HEK293 (cell line): Measurements from ENCODE around the gene SHE.
A peak's percentile ranks its signal among the peaks of the same experiment; 100 is the strongest.

Source experiments
- CTCF ChIA-PET: fragments of 350-600 bp; formaldehyde crosslinking; extraction: SDS; loops from one replicate; lab custom pipeline; 2021; ENCODE audit warnings: antibody characterized with exemption; lab: Yijun Ruan, JAX
- POLR2A ChIA-PET: fragments of 300-600 bp; formaldehyde crosslinking; extraction: SDS; loops from one replicate; lab custom pipeline; 2020; ENCODE audit warnings: antibody characterized with exemption, inconsistent platforms; lab: Yijun Ruan, JAX
- H3K27ac ChIP-seq: fragments of 200-500 bp; sonication (Bioruptor generic); 2 replicates; pipeline ENCODE4 v1.5.1; 2014; ENCODE audit warnings: low read depth, low read length, control low read depth, inconsistent platforms; ENCODE audit errors: extremely low read depth
- H3K36me3 ChIP-seq, 2 experiments: fragments of 200-500 bp in 1 of 2; sonication (Bioruptor generic) in 1 of 2; 1 replicate in 1 of 2; 2 replicates in 1 of 2; pipeline ENCODE4 v1.5.1; 2014 to 2017; ENCODE audit warnings: inconsistent platforms in 2 of 2, low read length in 2 of 2; ENCODE audit not compliant: control insufficient read depth in 2 of 2, insufficient read depth in 1 of 2
- H3K4me1 ChIP-seq: fragments of 200-500 bp; sonication (Bioruptor generic); 2 replicates; pipeline ENCODE4 v1.5.1; 2014; ENCODE audit warnings: mild to moderate bottlenecking, low read length, inconsistent platforms; ENCODE audit not compliant: control insufficient read depth, insufficient read depth
- H3K4me3 ChIP-seq: 2 replicates; pipeline ENCODE4 v1.5.1; 2011; ENCODE audit warnings: low read depth, mild to moderate bottlenecking, control low read depth, low read length, moderate library complexity
- H3K9me3 ChIP-seq: fragments of 200-500 bp; sonication (Bioruptor generic); 2 replicates; pipeline ENCODE4 v1.5.1; 2014; ENCODE audit warnings: low read depth, low read length, inconsistent platforms; ENCODE audit not compliant: control insufficient read depth, insufficient read depth
- BCL11B ChIP-seq: fragments of 450-650 bp; formaldehyde crosslinking; IDR thresholded peaks from 2 replicates; pipeline ENCODE4 v1.5.1; 2016; ENCODE audit warnings: low read depth, missing biosample characterization, missing genetic modification characterization
- EGR2 ChIP-seq: fragments of 450-650 bp; formaldehyde crosslinking; IDR thresholded peaks from 2 replicates; pipeline ENCODE4 v1.5.1; 2016; ENCODE audit warnings: low read depth, missing biosample characterization, missing genetic modification characterization
- IKZF3 ChIP-seq: fragments of 450-650 bp; IDR thresholded peaks from 2 replicates; pipeline ENCODE4 v1.5.0; 2018; ENCODE audit warnings: missing biosample characterization, mild to moderate bottlenecking, missing genetic modification characterization, moderate library complexity
- KLF1 ChIP-seq: fragments of 450-650 bp; formaldehyde crosslinking; IDR thresholded peaks from 2 replicates; pipeline ENCODE4 v1.5.1; 2016; ENCODE audit warnings: missing biosample characterization, missing genetic modification characterization
- KLF16 ChIP-seq: fragments of 450-650 bp; formaldehyde crosslinking; IDR thresholded peaks from 2 replicates; pipeline ENCODE4 v1.5.1; 2017; ENCODE audit warnings: missing biosample characterization, missing genetic modification characterization
- KLF8 ChIP-seq: fragments of 450-650 bp; formaldehyde crosslinking; IDR thresholded peaks from 2 replicates; pipeline ENCODE4 v1.5.1; 2016; ENCODE audit warnings: missing biosample characterization, missing genetic modification characterization
- MEIS1 ChIP-seq: sonication (generic); formaldehyde crosslinking; IDR thresholded peaks from 2 replicates; pipeline ENCODE4 v1.8.1; 2022; ENCODE audit warnings: missing genetic modification reagents, mild to moderate bottlenecking, borderline replicate concordance
- OVOL3 ChIP-seq: fragments of 450-650 bp; formaldehyde crosslinking; IDR thresholded peaks from 2 replicates; pipeline ENCODE4 v1.5.1; 2016; ENCODE audit warnings: missing biosample characterization, missing genetic modification characterization
- PRDM1 ChIP-seq: fragments of 450-650 bp; formaldehyde crosslinking; IDR thresholded peaks from 2 replicates; pipeline ENCODE4; 2016; ENCODE audit warnings: missing biosample characterization, missing genetic modification characterization
- SCRT2 ChIP-seq: fragments of 450-650 bp; formaldehyde crosslinking; IDR thresholded peaks from 2 replicates; pipeline ENCODE4 v1.5.1; 2016; ENCODE audit warnings: missing biosample characterization, missing genetic modification characterization
- YY1 ChIP-seq: fragments of 450-650 bp; formaldehyde crosslinking; IDR thresholded peaks from 2 replicates; pipeline ENCODE4 v1.5.1; 2018; ENCODE audit warnings: missing biosample characterization, missing genetic modification characterization
- ZBTB48 ChIP-seq: fragments of 450-650 bp; formaldehyde crosslinking; IDR thresholded peaks from 2 replicates; pipeline ENCODE4 v1.5.1; 2016; ENCODE audit warnings: missing biosample characterization, missing genetic modification characterization
- ZFP37 ChIP-seq: fragments of 450-650 bp; formaldehyde crosslinking; IDR thresholded peaks from 2 replicates; pipeline ENCODE4 v1.5.1; 2016; ENCODE audit warnings: missing biosample characterization, missing genetic modification characterization
- ZFP41 ChIP-seq: fragments of 450-650 bp; formaldehyde crosslinking; IDR thresholded peaks from 2 replicates; pipeline ENCODE4 v1.5.1; 2016; ENCODE audit warnings: missing biosample characterization, missing genetic modification characterization, borderline replicate concordance
- ZNF121 ChIP-seq: fragments of 450-650 bp; formaldehyde crosslinking; IDR thresholded peaks from 2 replicates; pipeline ENCODE4 v1.5.1; 2016; ENCODE audit warnings: missing biosample characterization, missing genetic modification characterization
- ZNF133 ChIP-seq: fragments of 450-650 bp; formaldehyde crosslinking; IDR thresholded peaks from 2 replicates; pipeline ENCODE4 v1.5.1; 2016; ENCODE audit warnings: missing biosample characterization, missing genetic modification characterization
- ZNF19 ChIP-seq: fragments of 450-650 bp; formaldehyde crosslinking; IDR thresholded peaks from 2 replicates; pipeline ENCODE4; 2016; ENCODE audit warnings: missing biosample characterization, missing genetic modification characterization, low read depth
- ZNF2 ChIP-seq: fragments of 450-650 bp; formaldehyde crosslinking; IDR thresholded peaks from 2 replicates; pipeline ENCODE4 v1.5.1; 2016; ENCODE audit warnings: missing biosample characterization, missing genetic modification characterization
- ZNF214 ChIP-seq: fragments of 450-650 bp; formaldehyde crosslinking; IDR thresholded peaks from 2 replicates; pipeline ENCODE4 v1.5.1; 2017; ENCODE audit warnings: missing biosample characterization, mild to moderate bottlenecking, missing genetic modification characterization, borderline replicate concordance
- ZNF433 ChIP-seq: fragments of 450-650 bp; formaldehyde crosslinking; IDR thresholded peaks from 2 replicates; pipeline ENCODE4 v1.5.1; 2016; ENCODE audit warnings: missing biosample characterization, missing genetic modification characterization, low read depth
- ZNF514 ChIP-seq: fragments of 450-650 bp; formaldehyde crosslinking; IDR thresholded peaks from 2 replicates; pipeline ENCODE4 v1.5.1; 2016; ENCODE audit warnings: missing biosample characterization, missing genetic modification characterization
- ZNF530 ChIP-seq: fragments of 450-650 bp; formaldehyde crosslinking; IDR thresholded peaks from 2 replicates; pipeline ENCODE4 v1.5.1; 2016; ENCODE audit warnings: low read depth, missing biosample characterization, missing genetic modification characterization
- ZNF585B ChIP-seq: fragments of 450-650 bp; formaldehyde crosslinking; IDR thresholded peaks from 2 replicates; pipeline ENCODE4 v1.5.1; 2016; ENCODE audit warnings: missing biosample characterization, missing genetic modification characterization
- ZNF776 ChIP-seq: fragments of 450-650 bp; formaldehyde crosslinking; IDR thresholded peaks from 2 replicates; pipeline ENCODE4 v1.5.0; 2017; ENCODE audit warnings: missing biosample characterization, missing genetic modification characterization, borderline replicate concordance
- ZNF830 ChIP-seq: fragments of 450-650 bp; IDR thresholded peaks from 2 replicates; pipeline ENCODE4 v1.5.0; 2018; ENCODE audit warnings: missing biosample characterization, missing genetic modification characterization, low read depth, mild to moderate bottlenecking, moderate library complexity
- TF ChIP-seq, protein P1 (sequence below): fragments of 450-650 bp; formaldehyde crosslinking; IDR thresholded peaks from 2 replicates; pipeline ENCODE4 v1.5.1; 2016; ENCODE audit warnings: missing biosample characterization, missing genetic modification characterization
- TF ChIP-seq, protein P2 (sequence below): fragments of 450-650 bp; formaldehyde crosslinking; IDR thresholded peaks from 2 replicates; pipeline ENCODE4 v1.5.1; 2016; ENCODE audit warnings: missing biosample characterization, missing genetic modification characterization, low read depth
- TF ChIP-seq, protein P3 (sequence below): fragments of 450-650 bp; formaldehyde crosslinking; IDR thresholded peaks from 2 replicates; pipeline ENCODE4 v1.5.1; 2016; ENCODE audit warnings: missing biosample characterization, missing genetic modification characterization
- TF ChIP-seq, protein P4 (sequence below): fragments of 450-650 bp; formaldehyde crosslinking; IDR thresholded peaks from 2 replicates; pipeline ENCODE4; 2016; ENCODE audit warnings: missing biosample characterization, missing genetic modification characterization
- TF ChIP-seq, protein P5 (sequence below): fragments of 450-650 bp; formaldehyde crosslinking; IDR thresholded peaks from 2 replicates; pipeline ENCODE4 v1.5.1; 2016; ENCODE audit warnings: missing biosample characterization, missing genetic modification characterization

SHE gene

DNA sequence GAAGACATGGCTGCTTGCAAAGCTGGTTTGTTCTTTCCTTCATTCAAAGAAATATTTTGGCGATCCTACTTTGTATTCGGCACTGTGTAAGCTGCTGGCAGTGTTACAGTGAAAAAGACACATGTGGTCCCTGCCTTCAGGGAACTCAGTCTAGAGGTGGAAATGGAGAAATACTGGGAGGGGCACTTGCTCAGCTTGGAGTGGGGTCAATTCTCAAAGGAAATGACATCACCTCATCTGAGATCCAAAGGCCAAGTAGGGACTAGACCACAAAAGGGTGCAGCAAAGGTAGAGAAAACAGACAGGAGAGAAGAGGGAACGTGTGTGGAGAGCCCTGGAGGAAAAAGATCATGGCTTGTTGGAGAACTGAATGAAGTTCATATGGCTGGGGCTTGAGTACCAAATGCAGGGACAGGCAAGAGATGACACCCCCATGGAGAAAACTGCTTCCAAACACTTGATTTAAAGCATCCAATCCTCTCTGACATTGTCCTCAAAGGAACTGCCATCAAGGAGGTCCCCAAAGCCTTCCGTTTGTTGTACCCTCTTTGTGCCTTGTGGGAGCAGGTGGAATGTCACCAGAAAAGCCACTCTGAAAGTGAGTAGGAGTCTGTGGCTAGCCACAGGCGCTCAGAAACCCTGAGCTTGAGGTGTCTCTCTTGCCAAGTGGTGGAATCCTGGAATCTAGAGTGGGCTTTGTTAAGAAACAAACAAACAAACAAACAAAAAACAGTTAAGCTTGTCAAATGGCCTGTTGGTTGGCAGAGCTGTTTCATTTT is 48.4 kb downstream of the SHE start:
- H3K4me1 ChIP-seq: no peaks in the 10 kb centered on the region; the same call in 1 of the 2 replicates
- no peak overlapping the region for H3K4me3 ChIP-seq
- no peaks in the 10 kb centered on the region for H3K9me3 ChIP-seq
- H3K27ac ChIP-seq: no peak overlapping the region
- no peaks in the 10 kb centered on the region for H3K36me3 ChIP-seq
- CTCF ChIA-PET: interaction anchor here (0.6 to 1.4 kb wide), 7 partner anchors 10 to 268 kb away, joined by 3 to 4 read pairs (median 3); no protein-coding TSS in a partner anchor
- POLR2A ChIA-PET: no interaction called here
- TF ChIP-seq SCRT2 (no peak), YY1 (tag by site-specific recombination) (no peak), ZNF19 (tag by site-specific recombination) (no peak), ZBTB48 (tag by site-specific recombination) (peak; percentile 67), KLF8 (tag by site-specific recombination) (0 out of 2 replicates have a peak, but pooled peaks have one; percentile 17), BCL11B (tag by site-specific recombination) (no peak), ZNF2 (tag by site-specific recombination) (no peak), ZNF776 (no peak), MEIS1 (CRISPR knock-in tag) (no peak), EGR2 (tag by site-specific recombination) (no peak), PRDM1 (tag by site-specific recombination) (no peak), IKZF3 (tag by site-specific recombination) (no peak), ZNF433 (tag by site-specific recombination) (no peak), ZNF530 (tag by site-specific recombination) (no peak), OVOL3 (tag by site-specific recombination) (no peak), ZNF214 (tag by site-specific recombination) (no peak), ZNF133 (tag by site-specific recombination) (peak; percentile 95), ZNF830 (tag by site-specific recombination) (no peak), ZNF121 (tag by site-specific recombination) (no peak), KLF16 (no peak), ZFP41 (tag by site-specific recombination) (no peak), ZNF514 (tag by site-specific recombination) (no peak), ZFP37 (tag by site-specific recombination) (no peak), ZNF585B (tag by site-specific recombination) (no peak), KLF1 (tag by site-specific recombination) (no peak)
- TF ChIP-seq, protein P1, sequence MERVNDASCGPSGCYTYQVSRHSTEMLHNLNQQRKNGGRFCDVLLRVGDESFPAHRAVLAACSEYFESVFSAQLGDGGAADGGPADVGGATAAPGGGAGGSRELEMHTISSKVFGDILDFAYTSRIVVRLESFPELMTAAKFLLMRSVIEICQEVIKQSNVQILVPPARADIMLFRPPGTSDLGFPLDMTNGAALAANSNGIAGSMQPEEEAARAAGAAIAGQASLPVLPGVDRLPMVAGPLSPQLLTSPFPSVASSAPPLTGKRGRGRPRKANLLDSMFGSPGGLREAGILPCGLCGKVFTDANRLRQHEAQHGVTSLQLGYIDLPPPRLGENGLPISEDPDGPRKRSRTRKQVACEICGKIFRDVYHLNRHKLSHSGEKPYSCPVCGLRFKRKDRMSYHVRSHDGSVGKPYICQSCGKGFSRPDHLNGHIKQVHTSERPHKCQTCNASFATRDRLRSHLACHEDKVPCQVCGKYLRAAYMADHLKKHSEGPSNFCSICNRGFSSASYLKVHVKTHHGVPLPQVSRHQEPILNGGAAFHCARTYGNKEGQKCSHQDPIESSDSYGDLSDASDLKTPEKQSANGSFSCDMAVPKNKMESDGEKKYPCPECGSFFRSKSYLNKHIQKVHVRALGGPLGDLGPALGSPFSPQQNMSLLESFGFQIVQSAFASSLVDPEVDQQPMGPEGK: peak; percentile 66; the same call in 1 of the 2 replicates
- TF ChIP-seq, protein P2, sequence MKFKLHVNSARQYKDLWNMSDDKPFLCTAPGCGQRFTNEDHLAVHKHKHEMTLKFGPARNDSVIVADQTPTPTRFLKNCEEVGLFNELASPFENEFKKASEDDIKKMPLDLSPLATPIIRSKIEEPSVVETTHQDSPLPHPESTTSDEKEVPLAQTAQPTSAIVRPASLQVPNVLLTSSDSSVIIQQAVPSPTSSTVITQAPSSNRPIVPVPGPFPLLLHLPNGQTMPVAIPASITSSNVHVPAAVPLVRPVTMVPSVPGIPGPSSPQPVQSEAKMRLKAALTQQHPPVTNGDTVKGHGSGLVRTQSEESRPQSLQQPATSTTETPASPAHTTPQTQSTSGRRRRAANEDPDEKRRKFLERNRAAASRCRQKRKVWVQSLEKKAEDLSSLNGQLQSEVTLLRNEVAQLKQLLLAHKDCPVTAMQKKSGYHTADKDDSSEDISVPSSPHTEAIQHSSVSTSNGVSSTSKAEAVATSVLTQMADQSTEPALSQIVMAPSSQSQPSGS (tag by site-specific recombination): peak; percentile 81
- TF ChIP-seq, protein P3, sequence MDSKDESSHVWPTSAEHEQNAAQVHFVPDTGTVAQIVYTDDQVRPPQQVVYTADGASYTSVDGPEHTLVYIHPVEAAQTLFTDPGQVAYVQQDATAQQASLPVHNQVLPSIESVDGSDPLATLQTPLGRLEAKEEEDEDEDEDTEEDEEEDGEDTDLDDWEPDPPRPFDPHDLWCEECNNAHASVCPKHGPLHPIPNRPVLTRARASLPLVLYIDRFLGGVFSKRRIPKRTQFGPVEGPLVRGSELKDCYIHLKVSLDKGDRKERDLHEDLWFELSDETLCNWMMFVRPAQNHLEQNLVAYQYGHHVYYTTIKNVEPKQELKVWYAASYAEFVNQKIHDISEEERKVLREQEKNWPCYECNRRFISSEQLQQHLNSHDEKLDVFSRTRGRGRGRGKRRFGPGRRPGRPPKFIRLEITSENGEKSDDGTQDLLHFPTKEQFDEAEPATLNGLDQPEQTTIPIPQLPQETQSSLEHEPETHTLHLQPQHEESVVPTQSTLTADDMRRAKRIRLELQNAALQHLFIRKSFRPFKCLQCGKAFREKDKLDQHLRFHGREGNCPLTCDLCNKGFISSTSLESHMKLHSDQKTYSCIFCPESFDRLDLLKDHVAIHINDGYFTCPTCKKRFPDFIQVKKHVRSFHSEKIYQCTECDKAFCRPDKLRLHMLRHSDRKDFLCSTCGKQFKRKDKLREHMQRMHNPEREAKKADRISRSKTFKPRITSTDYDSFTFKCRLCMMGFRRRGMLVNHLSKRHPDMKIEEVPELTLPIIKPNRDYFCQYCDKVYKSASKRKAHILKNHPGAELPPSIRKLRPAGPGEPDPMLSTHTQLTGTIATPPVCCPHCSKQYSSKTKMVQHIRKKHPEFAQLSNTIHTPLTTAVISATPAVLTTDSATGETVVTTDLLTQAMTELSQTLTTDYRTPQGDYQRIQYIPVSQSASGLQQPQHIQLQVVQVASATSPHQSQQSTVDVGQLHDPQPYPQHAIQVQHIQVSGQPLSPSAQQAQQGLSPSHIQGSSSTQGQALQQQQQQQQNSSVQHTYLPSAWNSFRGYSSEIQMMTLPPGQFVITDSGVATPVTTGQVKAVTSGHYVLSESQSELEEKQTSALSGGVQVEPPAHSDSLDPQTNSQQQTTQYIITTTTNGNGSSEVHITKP: peak; percentile 73
- TF ChIP-seq, protein P4, sequence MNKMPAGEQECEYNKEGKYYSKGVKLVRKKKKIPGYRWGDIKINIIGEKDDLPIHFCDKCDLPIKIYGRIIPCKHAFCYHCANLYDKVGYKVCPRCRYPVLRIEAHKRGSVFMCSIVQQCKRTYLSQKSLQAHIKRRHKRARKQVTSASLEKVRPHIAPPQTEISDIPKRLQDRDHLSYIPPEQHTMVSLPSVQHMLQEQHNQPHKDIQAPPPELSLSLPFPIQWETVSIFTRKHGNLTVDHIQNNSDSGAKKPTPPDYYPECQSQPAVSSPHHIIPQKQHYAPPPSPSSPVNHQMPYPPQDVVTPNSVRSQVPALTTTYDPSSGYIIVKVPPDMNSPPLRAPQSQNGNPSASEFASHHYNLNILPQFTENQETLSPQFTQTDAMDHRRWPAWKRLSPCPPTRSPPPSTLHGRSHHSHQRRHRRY: no peak
- TF ChIP-seq, protein P5, sequence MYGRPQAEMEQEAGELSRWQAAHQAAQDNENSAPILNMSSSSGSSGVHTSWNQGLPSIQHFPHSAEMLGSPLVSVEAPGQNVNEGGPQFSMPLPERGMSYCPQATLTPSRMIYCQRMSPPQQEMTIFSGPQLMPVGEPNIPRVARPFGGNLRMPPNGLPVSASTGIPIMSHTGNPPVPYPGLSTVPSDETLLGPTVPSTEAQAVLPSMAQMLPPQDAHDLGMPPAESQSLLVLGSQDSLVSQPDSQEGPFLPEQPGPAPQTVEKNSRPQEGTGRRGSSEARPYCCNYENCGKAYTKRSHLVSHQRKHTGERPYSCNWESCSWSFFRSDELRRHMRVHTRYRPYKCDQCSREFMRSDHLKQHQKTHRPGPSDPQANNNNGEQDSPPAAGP (tag by site-specific recombination): 0 out of 2 replicates have a peak, but pooled peaks have one; percentile 43
